GM19468 (cell line): ENCODE results near the gene IRF9.

ENCODE experiments used
- ATAC-seq: cut with Tn5 transposase; IDR thresholded peaks from one replicate; pipeline ENCODE4 v1.9.1; 2021; ENCODE audit warnings: mild to moderate bottlenecking, moderate library complexity, moderate number of reproducible peaks; ENCODE audit not compliant: unreplicated experiment; ENCODE audit errors: extremely low read depth

Gene IRF9

DNA sequence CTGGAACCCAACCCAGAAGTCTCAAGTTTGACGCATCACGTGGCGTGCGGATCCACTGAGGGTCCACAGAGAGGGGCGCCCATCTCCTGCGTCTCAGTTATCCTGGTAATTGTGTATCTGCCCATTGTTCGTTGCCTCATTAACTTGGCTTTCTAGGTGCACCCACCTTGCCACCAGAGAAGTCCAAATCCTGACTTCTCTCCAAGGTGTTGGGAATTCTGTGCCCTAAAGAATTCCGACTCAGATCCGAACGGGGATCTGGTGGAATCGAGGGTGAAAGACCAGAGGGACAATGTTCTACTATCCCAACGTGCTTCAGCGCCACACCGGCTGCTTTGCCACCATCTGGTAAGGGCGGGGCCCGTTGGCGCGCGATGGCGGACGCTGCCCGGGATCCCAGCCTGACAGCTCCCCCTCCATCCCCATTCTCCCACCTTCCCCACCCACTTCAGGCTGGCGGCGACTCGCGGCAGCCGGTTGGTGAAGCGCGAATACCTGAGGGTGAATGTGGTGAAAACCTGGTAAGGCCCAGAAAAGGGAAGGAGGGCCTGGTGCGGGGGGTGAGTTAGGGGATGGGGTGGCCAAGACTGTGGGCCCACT is 11.3 kb downstream of the IRF9 start:
- no peak for ATAC-seq

DNA sequence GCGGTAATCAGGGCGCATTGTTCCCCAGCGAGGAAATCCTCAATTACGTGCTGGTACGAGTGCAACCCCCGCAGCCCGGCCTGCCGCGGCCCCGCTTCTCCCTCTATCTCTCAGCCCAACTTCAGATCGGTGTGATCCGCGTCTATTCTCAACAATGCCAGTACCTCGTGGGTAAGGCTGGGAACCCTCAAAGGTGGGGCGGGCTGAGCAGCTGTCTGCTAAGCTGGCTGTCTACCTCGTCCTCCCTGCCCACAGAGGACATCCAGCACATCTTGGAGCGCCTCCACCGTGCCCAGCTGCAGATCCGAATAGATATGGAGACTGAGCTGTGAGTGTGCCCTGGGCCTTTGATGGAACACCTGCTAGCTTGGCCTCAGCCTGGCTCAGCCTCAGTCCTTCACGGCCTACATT is 11.8 kb downstream of the IRF9 start:
- no peak for ATAC-seq

DNA sequence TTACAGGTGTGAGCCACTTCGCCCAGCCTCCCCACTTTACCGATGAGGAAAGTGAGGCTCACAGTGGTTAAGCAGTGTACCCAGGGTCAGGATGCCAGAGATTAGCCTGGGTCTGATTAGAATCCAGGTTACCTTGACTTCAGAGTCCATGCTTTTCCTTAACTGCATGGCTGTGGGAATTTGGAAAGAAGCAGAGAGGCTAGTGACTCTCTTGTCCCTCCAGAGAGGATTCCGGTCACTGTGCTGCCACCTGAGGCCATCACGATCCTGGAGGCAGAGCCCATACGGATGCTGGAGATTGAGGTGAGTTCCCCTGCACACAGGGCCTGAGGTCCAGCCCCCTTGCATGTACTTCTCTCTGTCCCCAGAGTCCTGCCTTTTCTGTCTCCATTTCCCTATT is 15.5 kb downstream of the IRF9 start:
- ATAC-seq = no peak

DNA sequence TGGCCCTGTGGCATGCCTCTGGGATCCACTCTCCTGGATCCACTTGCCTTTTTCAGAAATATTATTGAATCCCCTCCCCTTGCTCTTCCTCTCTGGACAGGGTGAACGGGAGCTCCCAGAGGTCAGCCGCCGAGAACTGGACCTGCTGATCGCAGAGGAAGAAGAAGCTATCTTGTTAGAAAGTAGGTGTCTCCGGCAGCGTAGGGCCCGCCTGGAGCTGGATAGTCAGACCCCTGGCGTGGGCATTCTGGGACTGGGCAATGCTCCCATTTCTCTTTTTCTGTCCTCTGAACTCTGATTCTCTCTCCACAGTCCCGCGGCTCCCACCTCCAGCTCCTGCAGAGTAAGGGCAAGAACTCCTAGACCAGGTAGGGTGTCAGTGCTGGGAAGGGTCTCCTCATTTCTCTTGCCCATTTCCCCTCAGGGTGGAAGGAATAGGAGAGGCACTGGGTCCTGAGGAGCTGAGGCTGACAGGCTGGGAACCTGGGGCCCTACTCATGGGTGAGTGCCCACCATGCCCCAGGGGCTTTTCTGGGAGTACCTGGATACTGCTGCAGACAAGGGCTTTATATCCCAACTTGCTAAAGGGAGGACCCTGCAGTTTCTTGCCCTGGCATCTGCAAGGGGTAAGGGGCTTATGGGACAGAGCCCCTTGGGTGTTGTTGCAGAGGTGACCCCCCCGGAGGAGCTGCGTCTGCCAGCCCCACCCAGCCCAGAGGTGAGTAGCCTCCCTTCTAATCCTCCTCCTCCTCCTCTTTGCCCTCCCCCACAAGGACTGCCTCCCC is 16.2 kb downstream of the IRF9 start:
- ATAC-seq = no peak

DNA sequence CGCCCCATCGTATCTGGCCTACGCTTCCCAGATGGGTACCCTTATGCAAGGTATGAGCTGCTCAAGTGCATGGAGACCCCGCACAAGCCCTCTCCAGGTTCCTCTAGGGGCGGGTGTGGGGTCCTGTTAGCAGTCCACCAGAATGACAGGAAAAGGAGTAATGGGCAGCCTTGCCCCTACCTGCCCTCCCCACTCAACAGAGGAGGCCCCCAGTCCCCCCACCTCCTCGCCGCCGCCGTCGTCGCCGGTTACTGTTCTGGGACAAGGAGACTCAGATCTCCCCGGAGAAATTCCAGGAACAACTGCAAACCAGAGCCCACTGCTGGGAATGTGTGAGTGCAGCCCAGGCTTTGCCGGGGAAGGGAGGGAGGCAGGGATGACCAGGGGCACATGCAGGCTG is 16.8 kb downstream of the IRF9 start:
- ATAC-seq = no peak

DNA sequence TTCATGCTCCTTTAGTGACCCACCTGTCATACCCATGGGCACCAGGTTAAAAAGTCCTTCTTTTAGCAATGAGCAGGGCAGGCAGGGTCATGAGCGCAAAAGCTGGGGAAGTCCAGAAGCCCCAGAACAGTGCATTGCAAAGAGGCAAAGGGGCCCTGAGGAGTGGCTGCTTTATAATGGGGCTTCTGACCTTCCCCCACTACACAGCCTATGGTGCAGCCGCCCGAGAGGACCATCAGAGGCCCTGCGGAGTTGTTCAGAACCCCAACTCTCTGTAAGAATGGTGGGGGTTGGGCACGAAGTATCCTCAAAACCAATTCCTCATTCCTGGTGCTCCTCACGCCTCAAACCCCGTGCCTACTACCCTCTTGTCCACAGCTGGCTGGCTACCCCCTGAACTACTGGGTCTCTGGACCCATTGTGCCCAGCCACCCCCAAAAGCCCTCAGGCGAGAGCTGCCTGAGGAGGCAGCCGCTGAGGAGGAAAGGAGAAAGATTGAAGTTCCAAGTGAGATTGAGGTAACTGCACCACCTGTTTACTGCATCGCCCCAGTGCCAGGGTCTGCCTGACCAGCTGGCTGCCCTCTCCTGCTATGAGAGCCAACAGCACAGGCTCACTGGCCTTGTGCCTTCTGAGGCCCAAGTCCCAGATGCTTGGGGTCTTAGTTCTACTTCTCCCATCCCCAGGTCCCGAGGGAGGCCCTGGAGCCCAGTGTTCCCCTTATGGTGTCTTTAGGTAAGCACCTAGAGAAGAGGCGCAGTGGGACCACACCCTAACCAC is 17.5 kb downstream of the IRF9 start:
- ATAC-seq = no peak

DNA sequence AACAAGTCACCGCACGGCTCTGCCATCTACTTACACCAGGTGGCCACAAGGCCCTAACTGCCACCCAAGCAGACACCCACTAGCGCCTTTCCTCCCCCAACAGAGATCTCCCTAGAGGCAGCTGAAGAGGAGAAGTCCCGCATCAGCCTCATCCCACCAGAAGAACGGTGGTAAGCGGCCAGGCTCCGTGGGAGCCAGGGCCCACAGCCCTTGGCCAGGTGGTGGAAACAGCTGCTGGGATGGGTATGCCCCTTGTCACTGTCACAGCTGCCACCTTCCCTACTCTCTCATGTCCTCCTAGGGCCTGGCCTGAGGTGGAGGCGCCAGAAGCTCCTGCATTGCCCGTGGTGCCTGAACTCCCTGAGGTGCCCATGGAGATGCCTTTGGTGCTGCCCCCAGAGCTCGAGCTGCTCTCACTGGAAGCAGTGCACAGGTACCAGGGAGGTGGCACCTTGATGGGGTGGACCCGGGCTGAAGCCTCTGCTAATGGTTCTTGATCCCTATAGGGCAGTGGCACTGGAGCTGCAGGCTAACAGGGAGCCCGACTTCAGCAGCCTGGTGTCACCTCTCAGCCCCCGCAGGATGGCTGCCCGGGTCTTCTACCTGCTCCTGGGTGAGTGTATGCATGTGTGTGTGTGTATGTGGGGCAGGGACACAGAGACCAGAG is 18.4 kb downstream of the IRF9 start:
- no peak for ATAC-seq

DNA sequence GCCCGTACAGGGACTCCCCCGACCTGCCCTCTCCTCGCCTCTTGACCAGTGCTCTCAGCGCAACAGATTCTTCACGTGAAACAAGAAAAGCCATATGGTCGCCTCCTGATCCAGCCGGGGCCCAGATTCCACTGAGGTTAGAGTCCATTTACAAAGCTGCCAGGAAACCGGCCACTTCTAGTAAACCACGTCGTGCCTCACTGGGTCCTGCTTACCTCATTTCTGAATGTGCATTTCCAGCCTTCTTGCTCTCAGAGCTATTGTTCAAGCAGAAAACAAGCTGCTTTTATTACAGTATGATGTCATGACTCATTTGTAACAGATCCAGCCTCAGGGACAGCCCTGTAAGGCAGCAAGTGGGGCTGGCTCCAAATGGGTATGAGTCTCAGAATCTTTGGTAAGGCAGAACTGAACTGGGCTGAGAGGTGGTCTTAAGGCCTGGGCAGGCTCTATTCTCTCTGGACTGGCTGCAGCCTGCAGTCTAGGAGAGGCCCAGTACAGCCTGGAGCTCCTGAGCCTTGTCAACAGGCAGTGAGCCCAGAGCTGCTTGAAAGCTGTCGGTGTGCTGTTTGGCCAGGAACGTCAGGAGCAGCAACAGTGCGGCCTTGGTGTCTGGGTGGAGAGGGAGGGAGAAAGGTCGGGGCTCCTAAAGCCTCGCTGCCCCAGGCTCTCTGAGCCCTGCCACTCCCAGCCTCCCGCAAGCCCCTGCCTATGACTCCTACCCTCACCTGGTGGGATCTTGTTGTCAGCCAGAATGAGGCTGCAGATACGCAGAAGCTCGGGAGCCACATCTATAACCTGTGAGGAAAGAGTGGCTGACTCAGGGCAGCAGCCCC is 19.1 kb downstream of the IRF9 start:
- no peak for ATAC-seq

DNA sequence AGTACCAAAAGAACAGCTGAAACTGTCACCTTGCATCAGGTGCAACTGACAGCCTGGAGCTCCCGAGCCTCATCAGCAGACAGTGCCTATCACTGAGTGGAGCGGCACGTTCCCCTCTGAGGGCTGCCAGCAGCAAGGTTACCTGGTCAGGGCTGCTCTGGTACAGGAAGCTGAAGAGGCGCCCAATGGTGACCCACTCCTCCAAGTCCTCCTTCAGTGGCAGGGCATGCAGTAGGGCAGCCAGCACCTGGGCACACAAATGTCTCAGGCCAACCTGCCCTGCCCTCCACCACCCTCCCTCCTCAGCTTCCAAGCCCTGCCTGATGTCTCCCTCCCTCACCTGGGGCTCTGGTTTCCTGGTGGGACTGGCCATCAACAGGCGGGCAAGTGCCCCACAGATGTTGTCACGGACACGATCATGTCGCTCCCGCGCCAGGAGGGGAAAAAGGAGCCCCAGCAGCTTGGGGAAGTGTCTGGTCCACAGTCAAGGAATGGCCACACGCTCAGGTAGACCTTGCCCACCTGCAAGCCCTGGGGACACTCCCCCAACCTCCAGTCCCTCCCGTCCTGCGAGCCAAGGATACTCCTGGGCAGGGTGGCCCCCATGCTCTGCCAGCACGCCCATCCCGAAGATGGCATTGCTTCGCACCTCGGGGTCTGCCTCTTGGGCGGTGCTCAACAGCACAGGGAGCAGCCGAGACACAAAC is 20.5 kb downstream of the IRF9 start:
- no peak for ATAC-seq

DNA sequence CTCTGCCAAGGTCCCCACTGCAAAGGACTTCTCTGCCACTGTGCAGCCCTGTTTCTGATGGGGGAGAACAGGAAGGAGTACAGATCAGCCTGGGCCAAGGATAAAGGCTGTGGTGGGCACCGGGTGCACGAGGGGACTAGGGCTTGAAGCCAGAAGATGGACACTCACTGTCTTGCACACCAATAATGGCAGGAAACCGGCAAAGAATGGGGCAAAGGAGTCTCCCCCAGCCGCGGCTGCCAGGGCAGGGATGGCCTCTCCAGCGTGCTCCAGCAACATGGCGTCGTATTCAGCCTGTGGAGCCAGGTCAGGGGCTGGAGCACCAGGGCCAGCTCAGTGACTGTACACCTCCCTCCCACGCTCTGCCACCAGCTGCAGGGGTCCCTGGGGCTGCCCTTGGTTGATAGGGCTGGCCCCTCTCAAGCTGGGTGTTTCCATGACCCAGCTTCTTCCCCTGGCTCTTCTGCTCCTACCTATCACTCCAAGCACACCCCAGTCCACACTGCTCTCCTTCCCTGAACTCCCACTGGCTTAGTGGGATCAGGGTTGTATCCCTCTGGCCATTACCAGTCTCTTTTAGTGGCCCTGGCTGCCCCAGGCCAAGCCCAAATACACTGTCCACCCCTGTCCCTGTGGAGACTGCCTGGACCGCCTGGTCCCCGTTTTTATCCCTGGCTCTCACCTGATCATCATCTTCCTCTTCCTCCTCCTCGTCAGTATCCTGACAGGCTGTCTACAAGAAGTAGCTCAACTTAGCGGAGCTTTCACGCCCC is 21.2 kb downstream of the IRF9 start:
- no peak for ATAC-seq

DNA sequence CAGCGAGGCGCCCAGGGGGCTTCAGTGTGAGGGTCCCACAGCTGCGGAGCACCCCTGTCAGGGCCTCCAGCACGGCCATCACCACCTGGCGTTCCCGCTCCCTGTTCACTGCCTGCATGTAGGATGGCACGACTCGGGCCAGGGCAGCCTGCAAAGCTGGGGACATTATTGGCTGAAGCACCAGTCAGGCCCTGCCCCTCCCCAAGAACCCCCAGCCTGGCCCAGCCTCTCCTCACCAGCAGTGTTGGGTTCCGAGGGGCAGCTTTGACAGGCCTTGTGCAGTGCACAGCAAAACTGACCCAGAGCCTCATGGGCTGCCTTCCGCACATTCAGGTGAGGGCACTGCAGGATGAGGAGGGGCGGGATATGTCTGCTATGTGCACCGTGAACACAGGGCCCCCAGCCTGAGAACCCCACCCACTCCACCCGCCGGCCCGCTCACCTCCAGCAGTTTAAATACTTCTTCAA is 22.0 kb downstream of the IRF9 start:
- ATAC-seq = no peak

DNA sequence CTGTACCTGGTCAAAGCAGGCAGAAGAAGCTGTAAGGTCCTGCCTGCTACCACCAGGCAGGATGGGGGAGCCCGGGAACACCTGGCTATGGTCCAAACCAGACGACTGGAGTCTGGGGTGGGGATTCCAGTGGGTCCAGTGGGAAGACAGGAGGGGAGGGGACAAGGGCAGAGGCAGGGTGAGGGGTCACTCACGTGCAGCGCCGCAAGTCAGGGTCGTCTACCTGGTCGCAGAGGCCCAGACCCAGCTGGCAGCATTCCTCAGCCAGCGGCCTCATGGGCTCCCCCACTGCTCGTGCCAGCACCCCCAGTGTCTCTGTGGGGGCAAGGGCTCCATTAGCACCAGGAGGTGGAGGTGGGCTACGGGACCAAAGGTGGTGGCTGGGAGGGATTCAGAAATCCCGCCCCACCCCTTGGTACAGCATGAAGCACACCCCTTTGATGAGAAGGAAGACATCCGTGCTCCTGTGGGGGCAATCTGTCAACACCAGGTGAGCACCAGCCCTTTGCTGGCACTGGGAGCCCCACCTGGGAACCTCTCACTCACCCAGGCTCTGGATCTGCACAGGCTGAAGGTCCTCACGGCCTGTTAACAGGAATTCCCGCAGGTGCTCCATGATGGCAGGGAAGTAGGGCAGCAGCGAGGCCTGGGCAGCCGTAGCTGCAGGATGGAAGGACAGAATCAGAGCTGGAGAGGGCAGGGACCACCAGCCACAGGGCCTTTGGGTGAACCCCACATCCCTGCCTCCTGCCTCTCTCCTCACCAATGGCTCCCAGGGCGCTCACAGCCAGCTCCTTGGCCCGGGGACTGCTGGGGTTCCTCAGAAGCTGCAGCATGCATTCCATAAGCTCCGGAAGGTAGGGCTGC is 23.3 kb downstream of the IRF9 start:
- ATAC-seq = no peak

DNA sequence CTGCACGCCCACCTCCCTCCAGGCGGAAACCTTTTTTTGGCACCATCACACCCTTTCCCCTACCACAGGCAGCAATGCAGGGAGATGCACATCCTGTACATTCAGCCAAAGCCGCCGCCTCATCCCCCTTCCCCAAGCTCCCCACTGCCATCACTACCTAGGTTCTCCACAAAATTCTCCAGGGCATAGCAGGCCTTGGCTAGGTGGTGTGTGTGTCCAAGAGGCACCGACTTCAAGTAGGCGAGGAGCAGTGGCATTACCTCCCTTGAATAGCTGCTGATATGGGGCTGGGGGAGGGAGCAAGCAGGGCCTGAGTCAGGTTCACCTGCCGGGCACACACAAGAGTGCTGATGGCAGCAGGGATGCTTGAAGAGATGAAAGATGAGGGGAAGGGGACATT is 24.0 kb downstream of the IRF9 start:
- no peak for ATAC-seq

DNA sequence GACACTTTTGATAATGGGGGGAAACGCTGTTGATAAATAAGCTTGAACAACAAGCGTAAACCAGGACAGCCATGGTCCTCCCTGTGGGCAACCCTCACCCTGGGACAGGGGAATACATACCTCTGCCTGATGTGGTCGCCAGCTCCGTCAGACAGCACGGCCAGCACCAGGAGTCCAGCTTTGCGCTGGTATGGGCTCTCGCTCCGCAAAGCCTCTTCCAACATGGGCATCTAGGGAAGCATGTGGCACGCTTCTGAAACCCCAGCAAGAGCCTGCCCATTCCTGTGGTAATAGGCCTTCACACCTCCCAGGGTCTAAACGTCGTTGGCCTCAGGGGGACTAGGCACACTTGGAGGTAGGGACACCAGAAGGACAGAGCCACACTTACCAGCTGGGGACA is 24.7 kb downstream of the IRF9 start:
- no peak for ATAC-seq

DNA sequence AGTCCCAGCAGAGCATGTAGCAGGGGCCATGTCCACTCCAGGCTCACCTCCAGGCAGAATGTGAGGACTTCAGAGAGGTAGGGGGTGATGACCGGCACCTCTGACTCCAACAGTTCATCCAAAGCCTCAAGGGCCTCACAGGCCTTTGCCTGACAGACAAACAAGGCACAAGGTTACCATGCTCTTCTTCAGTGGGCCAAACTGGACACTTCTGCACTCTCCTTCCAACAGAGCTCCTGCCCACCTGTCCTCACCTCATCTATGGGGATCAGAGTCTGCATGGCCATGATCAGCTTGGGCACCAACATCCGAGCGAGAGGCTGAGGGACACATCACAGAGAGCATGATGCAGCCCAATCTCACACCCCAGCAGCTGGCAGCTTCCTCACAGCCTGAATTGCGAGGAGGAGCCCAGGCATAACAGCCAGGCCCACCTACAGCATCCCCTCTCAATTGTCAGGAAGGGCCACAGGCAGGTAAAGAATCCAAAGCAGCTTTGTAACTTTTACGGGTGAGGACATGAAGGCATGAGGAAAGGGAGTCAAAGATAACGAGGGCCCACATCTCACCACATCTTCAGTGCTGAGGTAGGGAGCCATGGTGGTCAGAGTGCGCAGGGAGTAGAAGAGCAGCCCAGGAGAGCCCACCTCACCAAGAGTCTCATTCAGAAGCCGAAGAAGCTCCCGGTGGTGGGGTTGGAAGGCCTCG is 25.9 kb downstream of the IRF9 start:
- no peak for ATAC-seq

DNA sequence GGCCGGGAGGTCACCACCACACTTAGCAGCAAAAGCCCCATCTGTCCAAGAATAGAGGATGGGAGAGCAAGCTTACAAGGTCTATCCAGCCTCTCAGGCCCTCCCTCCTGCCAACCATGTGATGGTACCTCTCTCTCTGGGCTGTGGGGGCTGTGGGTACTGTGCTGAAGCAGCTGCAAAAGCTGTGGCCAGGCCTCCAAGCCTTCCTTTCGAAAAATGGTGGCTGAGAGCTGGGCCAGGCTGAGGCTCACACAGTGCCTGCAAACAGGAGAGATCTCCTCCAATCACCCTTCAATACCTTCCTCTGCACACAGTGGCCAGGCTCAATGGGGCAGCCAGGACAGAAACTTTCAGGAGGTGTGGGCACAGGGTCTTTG is 26.5 kb downstream of the IRF9 start:
- ATAC-seq = no peak
